HCT116 (cell line): ENCODE data around the gene EGFL8. TPM values are rescaled to one million over a fixed set of nuclear protein-coding genes. Genes with fewer than 3 reads are reported as not detected.

Experiments
- ATAC-seq: fragments of 200-7000 bp; cut with Tn5 transposase; 2 replicates; pipeline ENCODE4 v1.9.1; 2020; ENCODE audit warnings: mild to moderate bottlenecking, moderate library complexity
- BruUV-seq: library from RNA; stranded (reverse); fragments of 400-500 nt; replicated peaks from 2 replicates; lab custom pipeline; 2021; lab: Mats Ljungman, UMichigan
- CTCF ChIA-PET: fragments of 300-600 bp; sonication (Branson Sonifier 250); formaldehyde crosslinking; loops from one replicate; lab custom pipeline; 2021; ENCODE audit warnings: antibody characterized with exemption; lab: Charles Lee
- POLR2A ChIA-PET: fragments of 300-600, 350-600 bp; sonication (Branson Sonifier 250); formaldehyde crosslinking; loops from one replicate; lab custom pipeline; 2021; ENCODE audit warnings: antibody characterized with exemption; lab: Charles Lee
- RAD21 ChIA-PET, 2 experiments: fragments of 300-600 bp; sonication (Branson Sonifier 250); formaldehyde crosslinking; loops; one replicate each; lab custom pipeline; 2023; ENCODE audit warnings: low total read pairs in 2 of 2; ENCODE audit not compliant: uncharacterized antibody in 2 of 2, unreplicated experiment in 2 of 2, low non-redundant PET in 1 of 2; lab: Charles Lee
- DNase-seq: peaks from one replicate; pipeline ENCODE4 v3.0.0-alpha.2; 2010; ENCODE audit warnings: low read depth, low spot score
- H2AFZ ChIP-seq: fragments of 200-600 bp; shearing (Covaris generic), sonication (generic); 2 replicates; pipeline ENCODE4 v1.6.1; 2017; ENCODE audit warnings: low read depth, mixed run types, mixed read lengths, antibody characterized with exemption, low read length; ENCODE audit not compliant: poor library complexity, severe bottlenecking
- H3K27ac ChIP-seq: 2 replicates; pipeline ENCODE4 v1.5.1; 2012; ENCODE audit warnings: low read depth, low read length
- H3K27me3 ChIP-seq: fragments of 200-600 bp; sonication (generic); 2 replicates; pipeline ENCODE4 v1.6.1; 2016; ENCODE audit warnings: mixed run types, low read length, mixed read lengths; ENCODE audit not compliant: insufficient read depth
- H3K36me3 ChIP-seq, 2 experiments: fragments of 200-500 bp in 1 of 2; fragments of 200-600 bp in 1 of 2; sonication (Bioruptor generic) in 1 of 2; sonication (generic) in 1 of 2; 2 replicates each; pipeline versions ENCODE4 v1.5.1 to v1.6.1; 2014 to 2016; ENCODE audit warnings: low read length in 2 of 2, inconsistent platforms in 1 of 2, mixed read lengths in 1 of 2, mixed run types in 1 of 2; ENCODE audit not compliant: insufficient read depth in 2 of 2, control insufficient read depth in 1 of 2
- H3K4me1 ChIP-seq, 2 experiments: fragments of 200-600 bp in 1 of 2; sonication (generic) in 1 of 2; 2 replicates each; pipeline versions ENCODE4 v1.5.1 to v1.6.1; 2012 to 2017; ENCODE audit warnings: low read length in 2 of 2, inconsistent platforms in 1 of 2, mild to moderate bottlenecking in 1 of 2, mixed read lengths in 1 of 2, mixed run types in 1 of 2, moderate library complexity in 1 of 2; ENCODE audit not compliant: insufficient read depth in 2 of 2, control insufficient read depth in 1 of 2
- H3K4me2 ChIP-seq: fragments of 200-600 bp; sonication (generic); 2 replicates; pipeline ENCODE4 v1.6.1; 2017; ENCODE audit warnings: mixed run types, low read length, mixed read lengths
- H3K4me3 ChIP-seq, 2 experiments: fragments of 200-600 bp in 1 of 2; sonication (generic) in 1 of 2; replicated peaks in 1 of 2; 2 replicates each; pipeline ENCODE4 v1.5.1; 2011 to 2016; ENCODE audit warnings: low read length in 2 of 2, control low read depth in 1 of 2, low read depth in 1 of 2, mild to moderate bottlenecking in 1 of 2, mixed read lengths in 1 of 2, mixed run types in 1 of 2
- H3K79me2 ChIP-seq: fragments of 200-600 bp; sonication (generic); 2 replicates; pipeline ENCODE4 v1.6.1; 2017; ENCODE audit warnings: mild to moderate bottlenecking, mixed run types, low read length, moderate library complexity, mixed read lengths; ENCODE audit not compliant: insufficient read depth
- H3K9ac ChIP-seq: fragments of 200-600 bp; sonication (generic); 2 replicates; pipeline ENCODE4 v1.6.1; 2016; ENCODE audit warnings: low read length, mixed read lengths
- H3K9me2 ChIP-seq: fragments of 200-600 bp; sonication (generic), shearing (Covaris generic); 2 replicates; pipeline ENCODE4 v1.6.1; 2017; ENCODE audit warnings: mixed run types, mild to moderate bottlenecking, moderate library complexity; ENCODE audit not compliant: insufficient read depth
- H3K9me3 ChIP-seq, 2 experiments: fragments of 200-500 bp in 1 of 2; fragments of 200-600 bp in 1 of 2; sonication (Bioruptor generic) in 1 of 2; sonication (generic) in 1 of 2; 2 replicates each; pipeline ENCODE4 v1.6.1; 2014 to 2017; ENCODE audit warnings: low read length in 2 of 2, mixed read lengths in 2 of 2, inconsistent platforms in 1 of 2, low read depth in 1 of 2, mild to moderate bottlenecking in 1 of 2, mixed run types in 1 of 2, moderate library complexity in 1 of 2; ENCODE audit not compliant: control insufficient read depth in 1 of 2, insufficient read depth in 1 of 2
- H4K20me1 ChIP-seq: fragments of 200-600 bp; sonication (generic), shearing (Covaris generic); 2 replicates; pipeline ENCODE4 v1.6.1; 2017; ENCODE audit warnings: mixed run types, mild to moderate bottlenecking, moderate library complexity; ENCODE audit not compliant: insufficient read depth
- CBX3 ChIP-seq: IDR thresholded peaks from 2 replicates; pipeline ENCODE4 v1.6.1; 2012; ENCODE audit warnings: low read depth
- CTCF ChIP-seq, 3 experiments: fragments of 200-600 bp in 1 of 3; sonication (generic) in 1 of 3; IDR thresholded peaks in 2 of 3; conservative IDR thresholded peaks in 1 of 3; 2 replicates each; pipeline ENCODE4 v1.5.1; 2012 to 2017; ENCODE audit warnings: low read depth in 2 of 3, low read length in 2 of 3, antibody characterized with exemption in 1 of 3, borderline replicate concordance in 1 of 3, control low read depth in 1 of 3, mild to moderate bottlenecking in 1 of 3, mixed read lengths in 1 of 3, mixed run types in 1 of 3, moderate library complexity in 1 of 3; ENCODE audit not compliant: insufficient read depth in 1 of 3
- EGR1 ChIP-seq: IDR thresholded peaks from 2 replicates; pipeline ENCODE4 v1.6.1; 2012; ENCODE audit warnings: low read depth
- ELF1 ChIP-seq: IDR thresholded peaks from 2 replicates; pipeline ENCODE4 v1.6.1; 2012; ENCODE audit warnings: low read depth, borderline replicate concordance
- EZH2 ChIP-seq: fragments of 200-600 bp; sonication (generic); IDR thresholded peaks from 2 replicates; pipeline ENCODE4 v1.6.1; 2017; ENCODE audit warnings: antibody characterized with exemption, mixed run types
- EZH2phosphoT487 ChIP-seq: fragments of 200-600 bp; IDR thresholded peaks from 2 replicates; pipeline ENCODE4 v1.6.1; 2018; ENCODE audit warnings: antibody characterized with exemption, borderline replicate concordance
- JUND ChIP-seq: IDR thresholded peaks from 2 replicates; pipeline ENCODE4 v1.6.1; 2012
- SRF ChIP-seq: IDR thresholded peaks from 2 replicates; pipeline ENCODE4 v1.6.1; 2012; ENCODE audit warnings: low read depth
- ZBTB33 ChIP-seq: IDR thresholded peaks from 2 replicates; pipeline ENCODE4 v1.6.1; 2011; ENCODE audit warnings: mild to moderate bottlenecking, low read length, moderate library complexity; ENCODE audit not compliant: insufficient replicate concordance; ENCODE audit errors: extremely low read depth
- ZNF274 ChIP-seq: fragments of 200-500 bp; sonication (Bioruptor generic); IDR thresholded peaks from 2 replicates; pipeline ENCODE4 v1.6.1; 2014; ENCODE audit warnings: mild to moderate bottlenecking, low read depth, low read length, inconsistent platforms
- intact Hi-C: fragments of 100-400 bp; cut with micrococcal nuclease; formaldehyde crosslinking; loops from 2 replicates; pipeline ENCODE4 v1.10.0; 2022
- total RNA-seq: library from RNA; stranded (reverse); gene quantifications from one replicate; pipeline ENCODE4 v1.2.1, GENCODE V29; 2021; ENCODE audit not compliant: unreplicated experiment

Gene EGFL8
- total RNA-seq, 1 experiment from 2014 or later: 29.0 TPM

- ChIA-PET CTCF (no interaction called here), POLR2A (interaction anchor here (1.0 to 1.7 kb wide), 2 partner anchors 10 to 15 kb away, joined by 4 to 5 read pairs; no protein-coding TSS in a partner anchor), RAD21 (no interaction called here)
- Histone ChIP-seq H2AFZ (no peak overlapping the region), H3K36me3 (peaks cover 0 to 2% of the 10 kb centered on the region in 2 experiments; a peak in 2 of 4 replicates), H3K27ac (no peak overlapping the region; the same call in 1 of the 2 replicates), H3K4me2 (peak overlapping the region; percentile 52), H3K4me1 (peaks cover 27 to 62% of the 10 kb centered on the region in 2 experiments), H4K20me1 (no peaks in the 10 kb centered on the region), H3K4me3 (no peak overlapping the region), H3K9ac (no peak overlapping the region; the same call in 1 of the 2 replicates), H3K27me3 (no peaks in the 10 kb centered on the region), H3K9me3 (no peaks in the 10 kb centered on the region), H3K9me2 (no peaks in the 10 kb centered on the region), H3K79me2 (peaks cover 13% of the 10 kb centered on the region)
- no TSS peak for BruUV-seq
- ATAC-seq: no peak
- intact Hi-C loops: no loop called here
- DNase-seq: no peak
- TF ChIP-seq SRF: no peak
- TF ChIP-seq CBX3: no peak
- no peak for TF ChIP-seq ELF1
- no peak for TF ChIP-seq ZNF274
- TF ChIP-seq CTCF (IDR thresholded peaks at IDR 0.05 in 2 of 3, conservative IDR thresholded peaks at IDR 0.05 in 1 of 3; ENCODE audit: borderline replicate concordance in 1 of 3, insufficient read depth in 1 of 3, low read depth in 2 of 3, low read length in 2 of 3): no peak
- no peak for TF ChIP-seq ZBTB33
- TF ChIP-seq EZH2phosphoT487: no peak
- no peak for TF ChIP-seq EZH2
- TF ChIP-seq EGR1: no peak
- TF ChIP-seq JUND: no peak
Observed at GRCh38 chr6:32191696-32192607, 27.6 kb downstream of the EGFL8 start.
